PC-3 (cell line): ENCODE data around the gene FBXO10. TPM values are rescaled to one million over a fixed set of nuclear protein-coding genes. Genes with fewer than 3 reads are reported as not detected.

Experiments
- ATAC-seq: fragments of 200-7000 bp; cut with Tn5 transposase; 2 replicates; pipeline ENCODE4 v1.9.1; 2020; ENCODE audit warnings: mild to moderate bottlenecking, moderate library complexity
- BruUV-seq: library from RNA; stranded (reverse); fragments of 400-500 nt; replicated peaks from 2 replicates; lab custom pipeline; 2021; lab: Mats Ljungman, UMichigan
- CTCF ChIA-PET: fragments of 300-600 bp; sonication (Branson Sonifier 250); formaldehyde crosslinking; loops from one replicate; lab custom pipeline; 2022; ENCODE audit warnings: antibody characterized with exemption; lab: Charles Lee
- POLR2A ChIA-PET: fragments of 300-600 bp; sonication (Branson Sonifier 250); formaldehyde crosslinking; loops from one replicate; lab custom pipeline; 2022; ENCODE audit warnings: antibody characterized with exemption; ENCODE audit not compliant: unreplicated experiment; lab: Charles Lee
- DNase-seq: peaks from one replicate; pipeline ENCODE4 v3.0.0-alpha.2; 2015
- H2AFZ ChIP-seq: fragments of 300-600 bp; sonication (generic); 2 replicates; pipeline ENCODE4 v1.6.0; 2016; ENCODE audit warnings: antibody characterized with exemption, low read length
- H3F3A ChIP-seq: fragments of 300-600 bp; sonication (generic); one replicate; pipeline ENCODE4 v1.6.0; 2017; ENCODE audit warnings: antibody characterized with exemption, low read length, control low read depth, mild to moderate bottlenecking; ENCODE audit not compliant: unreplicated experiment
- H3K27ac ChIP-seq: fragments of 300-600 bp; sonication (generic); 2 replicates; pipeline ENCODE4 v1.5.1; 2016; ENCODE audit warnings: mild to moderate bottlenecking, low read length
- H3K27me3 ChIP-seq: fragments of 300-600 bp; sonication (generic); 2 replicates; pipeline ENCODE4 v1.6.1; 2016; ENCODE audit warnings: low read length, mixed read lengths
- H3K36me3 ChIP-seq: fragments of 300-600 bp; sonication (generic); 2 replicates; pipeline ENCODE4 v1.6.1; 2016; ENCODE audit warnings: low read depth, mixed run types, low read length, mixed read lengths
- H3K4me1 ChIP-seq: fragments of 300-600 bp; sonication (generic); 2 replicates; pipeline ENCODE4 v1.5.1; 2016; ENCODE audit warnings: low read length; ENCODE audit not compliant: insufficient read depth
- H3K4me2 ChIP-seq: fragments of 300-600 bp; sonication (generic); 2 replicates; pipeline ENCODE4 v1.6.0; 2016; ENCODE audit warnings: low read length
- H3K4me3 ChIP-seq: fragments of 300-600 bp; sonication (generic); 2 replicates; pipeline ENCODE4 v1.5.1; 2016; ENCODE audit warnings: mild to moderate bottlenecking, low read length, mixed read lengths
- H3K79me2 ChIP-seq: fragments of 300-600 bp; sonication (generic); 2 replicates; pipeline ENCODE4 v1.6.1; 2017; ENCODE audit warnings: low read length, mixed read lengths
- H3K9ac ChIP-seq: fragments of 300-600 bp; sonication (generic); 2 replicates; pipeline ENCODE4 v1.6.0; 2016; ENCODE audit warnings: mild to moderate bottlenecking, low read length
- H3K9me2 ChIP-seq: fragments of 300-600 bp; sonication (generic); replicated peaks from 2 replicates; pipeline ENCODE4 v1.6.1; 2016; ENCODE audit warnings: mixed run types, low read length, mixed read lengths
- H3K9me3 ChIP-seq: fragments of 300-600 bp; sonication (generic); 2 replicates; pipeline ENCODE4 v1.6.1; 2016; ENCODE audit warnings: low read length, mixed read lengths
- H4K20me1 ChIP-seq: fragments of 300-600 bp; sonication (generic); 2 replicates; pipeline ENCODE4 v1.6.1; 2016; ENCODE audit warnings: low read length, mixed read lengths
- EZH2 ChIP-seq: fragments of 300-600 bp; sonication (generic); IDR thresholded peaks from one replicate; pipeline ENCODE4 v1.6.1; 2017; ENCODE audit warnings: antibody characterized with exemption, mild to moderate bottlenecking, low read length; ENCODE audit not compliant: unreplicated experiment
- EZH2phosphoT487 ChIP-seq: fragments of 300-600 bp; sonication (generic); IDR thresholded peaks from 2 replicates; pipeline ENCODE4 v1.6.1; 2018; ENCODE audit warnings: mild to moderate bottlenecking, antibody characterized with exemption, low read length, borderline replicate concordance
- intact Hi-C: fragments of 100-400 bp; cut with micrococcal nuclease; formaldehyde crosslinking; loops from 2 replicates; pipeline ENCODE4 v1.9.0; 2023
- total RNA-seq: library from RNA; depleted of rRNA; stranded (reverse); fragments of >200 nt; gene quantifications from 2 replicates; pipeline ENCODE4 v1.2.3, GENCODE V29; 2014
- TF ChIP-seq, protein P1 (sequence below): fragments of 300-600 bp; sonication (generic); conservative IDR thresholded peaks from 2 replicates; pipeline ENCODE4 v1.5.1; 2017; ENCODE audit warnings: antibody characterized with exemption, low read depth, mild to moderate bottlenecking, low read length

The FBXO10 gene
- total RNA-seq, 1 experiment from 2014 or later: 2.6 TPM

DNA sequence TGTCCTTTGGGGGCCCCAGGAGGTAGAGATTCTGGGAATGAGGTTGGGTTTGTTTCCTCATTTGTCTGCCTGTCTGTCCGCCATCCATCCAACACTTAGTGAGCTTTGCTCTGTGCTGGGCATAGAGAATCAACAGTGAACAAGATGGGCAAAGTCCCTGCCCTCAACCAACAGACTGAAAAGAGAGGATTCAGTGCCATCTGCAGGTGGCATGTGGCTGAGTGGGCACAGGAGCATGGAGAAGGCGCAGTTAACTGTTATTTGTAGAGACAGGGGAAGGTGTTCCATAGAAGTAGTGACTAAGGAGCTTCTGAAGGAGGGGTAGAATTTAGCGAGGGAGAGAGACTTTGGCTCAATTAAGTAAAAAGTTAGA lies 67.4 kb downstream of the FBXO10 start:
- Histone ChIP-seq H3F3A (no peaks in the 10 kb centered on the region), H3K36me3 (no peaks in the 10 kb centered on the region; the same call in 1 of the 2 replicates), H3K4me2 (no peak overlapping the region), H4K20me1 (no peaks in the 10 kb centered on the region), H3K4me3 (no peak overlapping the region), H3K79me2 (no peaks in the 10 kb centered on the region), H3K27ac (no peak overlapping the region), H3K4me1 (no peaks in the 10 kb centered on the region), H3K9ac (no peak overlapping the region), H2AFZ (no peak overlapping the region), H3K9me3 (no peaks in the 10 kb centered on the region), H3K27me3 (no peaks in the 10 kb centered on the region), H3K9me2 (no peaks in the 10 kb centered on the region)
- ATAC-seq (peak; percentile 48), DNase-seq (no peak)
- intact Hi-C loops: no loop called here
- TF ChIP-seq, protein P1, sequence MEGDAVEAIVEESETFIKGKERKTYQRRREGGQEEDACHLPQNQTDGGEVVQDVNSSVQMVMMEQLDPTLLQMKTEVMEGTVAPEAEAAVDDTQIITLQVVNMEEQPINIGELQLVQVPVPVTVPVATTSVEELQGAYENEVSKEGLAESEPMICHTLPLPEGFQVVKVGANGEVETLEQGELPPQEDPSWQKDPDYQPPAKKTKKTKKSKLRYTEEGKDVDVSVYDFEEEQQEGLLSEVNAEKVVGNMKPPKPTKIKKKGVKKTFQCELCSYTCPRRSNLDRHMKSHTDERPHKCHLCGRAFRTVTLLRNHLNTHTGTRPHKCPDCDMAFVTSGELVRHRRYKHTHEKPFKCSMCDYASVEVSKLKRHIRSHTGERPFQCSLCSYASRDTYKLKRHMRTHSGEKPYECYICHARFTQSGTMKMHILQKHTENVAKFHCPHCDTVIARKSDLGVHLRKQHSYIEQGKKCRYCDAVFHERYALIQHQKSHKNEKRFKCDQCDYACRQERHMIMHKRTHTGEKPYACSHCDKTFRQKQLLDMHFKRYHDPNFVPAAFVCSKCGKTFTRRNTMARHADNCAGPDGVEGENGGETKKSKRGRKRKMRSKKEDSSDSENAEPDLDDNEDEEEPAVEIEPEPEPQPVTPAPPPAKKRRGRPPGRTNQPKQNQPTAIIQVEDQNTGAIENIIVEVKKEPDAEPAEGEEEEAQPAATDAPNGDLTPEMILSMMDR: 0 out of 2 replicates have a peak, but pooled peaks have one; percentile 11
- no peak for TF ChIP-seq EZH2phosphoT487
- ChIA-PET POLR2A (no interaction called here), CTCF (no interaction called here)
- no TSS peak for BruUV-seq

DNA sequence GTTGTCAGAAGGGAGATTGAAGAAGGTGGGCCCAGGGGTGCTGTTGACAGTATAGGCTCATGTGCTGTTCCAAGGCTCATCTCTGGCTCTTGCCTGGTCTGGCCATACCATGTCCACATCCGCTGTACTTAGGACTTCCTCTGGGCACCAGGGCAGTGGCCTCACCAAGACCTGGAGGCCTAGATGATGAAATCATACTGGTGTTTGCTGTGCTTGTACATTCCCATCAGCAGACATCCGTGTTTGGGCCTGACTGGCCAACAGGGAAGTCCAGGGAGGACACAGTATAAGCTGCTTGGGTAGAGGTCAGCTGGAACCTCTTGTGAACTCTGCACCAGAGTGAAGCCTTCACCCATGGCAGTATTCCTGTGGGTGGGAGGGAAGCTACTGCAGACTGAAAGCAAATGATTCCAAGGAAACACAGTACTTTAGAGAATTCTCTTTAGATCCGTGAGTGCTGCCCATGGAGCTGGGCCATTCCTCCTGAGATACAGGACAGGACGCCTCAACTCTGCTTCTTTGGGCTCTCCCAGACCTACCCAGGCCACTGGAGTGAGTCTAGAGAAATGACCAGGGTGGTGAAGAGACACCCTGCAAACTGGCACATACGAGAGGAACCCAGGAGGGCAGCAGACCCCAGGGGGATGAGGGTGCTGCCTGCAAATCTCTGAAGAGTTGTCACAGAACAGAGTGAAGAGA lies 67.9 kb downstream of the FBXO10 start:
- no peaks in the 10 kb centered on the region for H4K20me1 ChIP-seq
- DNase-seq (no peak), ATAC-seq (no peak)
- no peak overlapping the region for H3K4me2 ChIP-seq
- no peaks in the 10 kb centered on the region for H3K27me3 ChIP-seq
- H3K79me2 ChIP-seq: no peaks in the 10 kb centered on the region
- no peaks in the 10 kb centered on the region for H3K4me1 ChIP-seq
- no TSS peak for BruUV-seq
- H3K36me3 ChIP-seq: peaks cover 4% of the 10 kb centered on the region; the same call in 1 of the 2 replicates
- ChIA-PET CTCF (no interaction called here), POLR2A (no interaction called here)
- no peak overlapping the region for H3K4me3 ChIP-seq
- H2AFZ ChIP-seq: no peak overlapping the region
- TF ChIP-seq, protein P1: no peak
- no peaks in the 10 kb centered on the region for H3K9me2 ChIP-seq
- no peak overlapping the region for H3K9ac ChIP-seq
- intact Hi-C loops: no loop called here
- no peaks in the 10 kb centered on the region for H3F3A ChIP-seq
- no peak overlapping the region for H3K27ac ChIP-seq
- H3K9me3 ChIP-seq: no peaks in the 10 kb centered on the region

DNA sequence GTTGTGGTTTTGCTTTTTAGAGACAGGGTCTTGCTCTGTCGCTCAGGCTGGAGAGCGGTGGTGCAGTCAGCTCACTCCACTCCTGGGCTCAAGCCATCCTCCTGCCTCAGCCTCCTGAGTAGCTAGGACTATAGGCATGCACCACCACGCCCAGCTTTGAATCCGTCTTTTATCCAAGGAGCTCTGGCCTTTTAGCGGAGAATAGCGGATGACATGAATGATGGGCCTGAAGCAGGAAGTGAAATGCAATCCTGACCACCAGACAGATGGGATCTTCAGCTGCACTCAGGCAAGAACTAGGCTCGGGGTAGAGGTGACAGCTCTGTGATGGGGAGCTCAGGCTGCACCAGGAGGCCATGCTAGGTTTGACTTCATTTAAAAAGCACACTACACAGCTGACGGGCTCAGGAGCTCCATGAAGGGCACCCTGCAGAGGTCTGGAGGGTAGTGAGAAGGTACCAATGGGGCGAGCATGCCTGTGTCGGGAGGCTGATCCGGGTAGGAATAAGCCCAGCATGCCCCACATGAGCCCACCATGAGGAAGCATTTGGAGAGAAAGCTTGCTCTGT lies 68.5 kb downstream of the FBXO10 start:
- BruUV-seq: no TSS peak
- Histone ChIP-seq H3K4me3 (no peak overlapping the region), H2AFZ (no peak overlapping the region), H3K4me1 (no peaks in the 10 kb centered on the region), H3F3A (no peaks in the 10 kb centered on the region), H4K20me1 (no peaks in the 10 kb centered on the region), H3K4me2 (no peak overlapping the region), H3K79me2 (no peaks in the 10 kb centered on the region), H3K9ac (no peak overlapping the region), H3K27me3 (no peaks in the 10 kb centered on the region), H3K9me3 (no peaks in the 10 kb centered on the region), H3K27ac (no peak overlapping the region), H3K36me3 (peaks cover 10% of the 10 kb centered on the region; the same call in 1 of the 2 replicates), H3K9me2 (no peaks in the 10 kb centered on the region)
- CTCF ChIA-PET: no interaction called here
- DNase-seq: no peak
- TF ChIP-seq, protein P1: no peak
- TF ChIP-seq EZH2 (no peak), EZH2phosphoT487 (no peak)
- ATAC-seq: no peak
- intact Hi-C loops: no loop called here
- POLR2A ChIA-PET: no interaction called here
